SK-MEL-5 (cell line): ENCODE results near the gene MYPN. TPM values are rescaled to one million over a fixed set of nuclear protein-coding genes. Genes with fewer than 3 reads are reported as not detected.
"Not testable (repeated sequence)": the region's sequence is repeated elsewhere in the genome, so short reads cannot be mapped to it uniquely, and the experiment has no call there.

Experiments used
- DNase-seq: peaks from one replicate; pipeline ENCODE4 v3.0.0-alpha.2; 2016; ENCODE audit warnings: low read depth, low spot score
- in situ Hi-C: cut with HindIII; loops from 2 replicates; pipeline ENCODE4 v1.10.0; 2016; ENCODE audit warnings: low sequenced_read_pairs, high pct_unique_total_duplicates, low pct_unique_long_range_greater_than_20kb
- total RNA-seq: library from RNA; depleted of rRNA; stranded (reverse); fragments of >200 nt; shearing (Covaris generic); gene quantifications from 2 replicates; pipeline ENCODE4 v1.2.3, GENCODE V29; 2014

Gene MYPN
- total RNA-seq, 1 experiment from 2014 or later: 0.13 TPM

DNA sequence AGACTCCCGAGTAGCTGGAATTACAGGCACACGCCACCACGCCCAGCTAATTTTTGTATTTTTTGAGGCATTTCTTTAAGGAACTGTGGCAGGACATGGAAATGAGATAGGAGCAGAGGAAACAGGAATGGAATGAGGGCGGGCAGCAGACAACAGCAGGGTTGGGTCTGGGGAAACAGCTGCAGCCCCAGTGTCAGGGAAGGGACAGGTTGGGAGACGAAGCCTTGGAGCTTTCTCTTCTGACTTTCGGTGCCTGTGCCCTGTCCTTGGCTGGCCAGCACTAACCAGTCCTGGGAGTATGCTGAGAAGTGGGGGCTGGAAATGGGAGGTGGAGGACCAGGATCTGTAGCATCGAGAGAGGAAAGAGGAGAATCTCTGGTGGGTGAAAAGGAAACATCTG, 75.3 kb downstream of the MYPN start:
- no peak for DNase-seq
- in situ Hi-C loops: no loop called here

DNA sequence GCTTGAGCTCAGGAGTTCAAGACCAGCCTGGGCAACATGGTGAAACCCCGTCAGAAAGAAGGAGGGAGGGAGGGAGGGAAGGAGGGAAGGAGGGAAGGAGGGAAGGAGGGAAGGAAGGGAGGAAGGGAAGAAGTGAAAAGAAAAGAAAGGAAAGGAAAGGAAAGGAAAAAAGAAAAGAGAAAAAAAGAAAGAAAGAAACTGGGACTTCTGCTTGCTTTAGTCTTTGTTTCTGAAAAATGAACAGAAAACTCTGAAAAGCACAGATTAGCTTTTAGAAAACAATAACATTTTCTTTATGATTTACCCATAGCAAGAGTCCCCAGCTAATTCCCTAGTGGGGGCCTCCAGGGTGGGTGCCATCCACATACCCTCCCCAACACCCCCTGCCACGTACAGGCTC, 75.8 kb downstream of the MYPN start:
- in situ Hi-C loops: no loop called here
- no peak for DNase-seq

DNA sequence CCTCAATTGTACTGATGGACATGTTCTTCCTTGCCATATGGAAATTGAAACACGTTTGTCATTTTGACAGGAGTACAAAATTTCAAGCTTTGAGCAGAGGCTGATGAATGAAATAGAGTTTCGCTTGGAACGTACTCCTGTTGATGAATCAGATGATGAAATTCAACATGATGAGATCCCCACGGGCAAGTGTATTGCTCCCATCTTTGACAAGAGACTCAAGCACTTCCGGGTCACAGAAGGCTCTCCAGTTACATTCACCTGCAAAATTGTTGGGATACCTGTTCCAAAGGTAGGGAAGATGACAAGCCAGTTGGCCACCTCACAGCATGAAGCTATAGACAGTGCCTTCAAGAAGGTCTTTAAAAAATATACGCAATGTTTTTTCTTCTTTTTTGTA, 79.5 kb downstream of the MYPN start:
- in situ Hi-C loops: no loop called here
- no peak for DNase-seq

DNA sequence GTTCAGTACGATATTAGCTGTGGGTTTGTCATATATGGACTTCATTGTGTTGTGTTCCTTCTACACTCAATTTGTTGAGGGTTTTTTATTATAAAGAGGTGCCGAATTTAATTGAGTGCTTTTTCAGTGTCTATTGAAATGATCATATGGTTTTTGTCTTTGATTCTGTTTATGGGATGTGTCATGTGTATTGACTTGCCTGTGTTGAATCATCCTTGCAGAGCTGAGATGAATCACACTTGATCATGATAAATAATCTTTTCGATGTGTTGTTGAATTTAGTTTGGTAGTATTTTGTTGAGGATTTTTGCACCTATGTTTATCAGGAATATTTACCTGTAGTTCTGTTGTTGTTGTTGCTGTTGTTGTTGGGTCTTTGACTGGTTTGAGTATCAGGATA, 82.8 kb downstream of the MYPN start:
- in situ Hi-C loops: no loop called here
- DNase-seq: no peak

DNA sequence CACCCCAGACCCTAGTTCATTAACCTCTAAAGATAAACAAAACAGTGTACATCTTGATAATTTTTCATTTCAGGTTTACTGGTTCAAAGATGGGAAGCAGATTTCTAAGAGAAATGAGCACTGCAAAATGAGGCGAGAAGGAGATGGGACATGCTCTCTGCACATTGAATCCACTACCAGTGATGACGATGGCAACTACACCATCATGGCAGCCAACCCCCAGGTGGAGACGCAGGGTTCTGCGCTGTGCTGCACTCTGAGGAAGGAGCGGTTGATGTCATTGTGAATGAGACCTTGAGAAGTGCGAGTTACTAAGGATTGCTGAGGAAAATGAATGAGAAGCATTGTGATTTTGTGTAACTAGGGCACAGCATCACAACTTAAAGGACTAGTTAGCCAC, 85.0 kb downstream of the MYPN start:
- no peak for DNase-seq
- in situ Hi-C loops: no loop called here

DNA sequence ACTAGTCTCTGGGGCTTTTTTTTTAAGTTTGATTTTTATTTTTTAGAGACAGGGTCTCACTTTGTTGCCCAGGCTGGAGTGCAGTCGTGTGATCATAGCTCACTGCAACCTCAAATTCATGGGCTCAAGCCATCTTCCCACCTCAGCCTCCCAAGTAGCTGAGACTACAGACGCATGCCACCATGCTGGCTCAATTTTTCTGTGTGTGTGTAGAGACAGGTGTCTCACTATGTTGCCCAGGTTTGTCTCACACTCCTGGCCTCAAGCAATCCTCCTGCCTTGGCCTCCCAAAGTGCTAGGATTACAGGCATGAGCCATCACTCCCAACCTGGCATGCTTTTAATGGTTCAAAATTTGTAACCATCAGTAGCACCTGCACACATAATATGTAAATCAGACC, 86.5 kb downstream of the MYPN start:
- DNase-seq, in situ Hi-C loops: not testable (repeated sequence)

DNA sequence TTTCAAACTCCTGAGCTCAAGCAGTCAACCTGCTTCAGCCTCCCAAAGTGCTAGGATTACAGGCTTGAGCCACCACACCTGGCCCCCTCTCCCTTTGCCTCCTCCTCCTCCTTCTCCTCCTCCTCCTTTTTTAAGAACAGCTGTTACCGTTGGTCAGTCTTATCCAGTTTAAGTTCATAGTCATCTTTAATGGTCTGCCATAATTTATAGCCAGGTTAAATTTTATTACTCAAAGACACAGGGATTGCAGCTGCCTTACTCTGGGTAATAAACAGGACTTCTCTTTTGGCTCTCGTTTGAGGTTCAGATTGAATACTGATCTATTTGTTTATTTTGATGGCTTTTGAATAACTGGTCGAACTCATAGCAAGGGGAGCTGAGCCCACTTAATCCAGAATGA, 87.4 kb downstream of the MYPN start:
- DNase-seq: no peak
- in situ Hi-C loops: no loop called here

DNA sequence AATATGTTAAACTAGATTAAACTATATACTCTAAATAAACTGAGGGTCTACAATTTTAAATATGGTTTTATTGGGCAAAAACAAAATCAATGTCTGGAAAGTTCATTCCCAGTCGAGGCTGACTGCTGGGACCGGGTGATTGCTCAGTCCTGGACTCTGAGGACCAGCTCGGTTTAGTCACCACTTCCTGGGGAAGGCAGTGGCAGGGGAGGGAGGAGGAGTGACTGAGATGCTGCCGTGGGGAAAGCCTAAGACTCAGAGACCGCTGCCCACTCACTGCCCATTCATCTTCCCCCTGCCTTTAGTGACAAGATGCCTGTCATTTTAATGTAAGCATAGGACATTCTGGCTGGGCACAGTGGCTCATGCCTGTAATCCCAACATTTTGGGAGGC, 93.7 kb downstream of the MYPN start:
- in situ Hi-C loops: no loop called here
- DNase-seq: no peak

DNA sequence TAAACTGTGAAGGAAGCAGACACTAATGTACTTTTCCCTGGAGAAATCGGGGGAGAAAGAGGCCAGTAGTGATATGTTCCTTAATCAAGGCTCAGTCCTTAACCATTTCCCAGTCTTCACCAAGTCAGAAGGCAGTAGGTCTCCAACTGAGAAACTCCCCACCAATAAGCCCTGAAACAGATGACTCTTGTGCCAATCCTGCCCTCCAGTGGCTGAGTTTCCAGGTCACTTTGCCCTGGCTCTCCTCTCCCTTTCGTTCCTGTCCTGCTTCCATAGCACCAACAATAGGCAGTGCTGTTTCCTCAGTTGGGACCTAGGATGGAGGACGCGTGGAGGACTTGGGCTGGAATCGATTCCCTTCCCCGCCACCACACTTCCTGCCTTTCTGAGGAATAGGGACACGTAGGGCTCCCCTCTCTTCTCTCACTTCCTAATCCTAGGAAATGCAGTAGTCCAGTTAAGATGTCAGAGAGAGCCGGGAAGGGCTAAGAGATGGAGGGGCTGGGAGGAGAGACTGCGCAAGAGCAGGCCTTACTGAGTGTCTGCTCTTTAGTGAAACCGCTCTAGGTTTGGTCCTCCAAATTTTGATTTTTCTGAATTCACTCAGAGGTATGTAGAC, 99.2 kb downstream of the MYPN start:
- DNase-seq: peak; percentile 91
- in situ Hi-C loops: no loop called here

DNA sequence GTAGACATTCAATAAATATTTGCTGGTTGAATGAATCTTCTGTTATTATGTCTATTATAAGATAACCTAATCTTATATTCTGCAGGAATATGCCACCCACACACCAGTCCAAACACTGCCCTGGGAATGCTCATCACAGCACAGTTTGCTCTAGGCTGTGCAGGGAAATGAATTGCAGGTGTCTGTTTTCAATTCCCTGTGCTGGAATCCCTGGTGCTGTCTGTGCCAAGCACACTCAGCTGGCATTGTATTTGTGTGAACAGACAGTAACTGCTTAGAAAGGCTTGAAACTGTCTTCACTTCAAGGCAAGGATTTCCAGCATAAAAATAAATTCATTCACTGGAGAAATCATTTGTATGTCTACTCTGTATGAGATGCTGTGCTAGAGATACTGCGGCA, 102.4 kb downstream of the MYPN start:
- in situ Hi-C loops: no loop called here
- DNase-seq: no peak

DNA sequence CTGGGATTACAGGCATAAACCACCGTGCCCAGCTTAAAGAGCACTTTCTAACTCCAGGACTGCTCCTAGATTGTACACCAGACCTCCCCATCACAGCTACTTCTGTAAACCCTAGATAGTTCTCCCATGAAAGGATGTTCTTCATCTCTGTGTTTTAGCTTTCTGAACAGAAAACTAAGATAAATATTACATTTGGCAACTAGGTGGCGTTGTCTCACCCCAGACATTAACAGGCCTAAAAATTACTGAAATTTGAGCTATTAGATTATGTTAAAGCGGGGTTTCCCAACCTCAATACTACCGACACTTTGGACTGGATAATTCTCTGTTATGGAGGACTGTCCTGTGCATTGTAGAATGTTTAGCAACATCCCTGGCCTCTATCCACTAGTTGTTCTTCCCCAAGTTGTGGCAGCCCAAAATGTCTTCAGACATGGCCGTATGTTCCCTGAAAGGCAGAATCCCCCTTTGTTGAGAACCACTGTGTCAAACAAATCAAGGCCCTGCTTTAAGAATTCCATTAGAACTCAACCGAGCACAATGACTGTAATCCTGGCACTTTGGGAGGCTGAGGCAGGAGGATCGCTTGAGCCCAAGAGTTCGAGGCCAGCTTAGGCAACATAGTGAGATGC, 103.5 kb downstream of the MYPN start:
- DNase-seq: peak; percentile 48
- in situ Hi-C loops: no loop called here

DNA sequence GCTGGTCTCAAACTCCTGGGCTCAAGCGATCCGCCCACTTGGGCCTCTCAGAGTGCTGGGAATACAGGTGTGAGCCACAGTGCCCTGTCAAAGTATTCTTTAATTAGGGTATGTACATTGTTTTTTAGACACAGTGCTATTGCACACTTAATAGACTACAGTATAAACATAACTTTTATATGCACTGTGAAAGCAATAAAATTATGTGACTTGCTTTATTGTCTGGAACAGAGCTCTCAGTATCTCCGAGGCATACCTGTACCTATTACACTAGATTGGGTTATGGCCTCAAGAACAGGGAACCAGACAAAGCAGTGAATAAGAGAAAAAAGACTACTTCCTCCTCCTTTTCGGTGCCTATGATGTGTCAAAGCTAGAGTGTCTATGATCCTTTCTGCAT, 109.5 kb downstream of the MYPN start:
- DNase-seq: no peak
- in situ Hi-C loops: no loop called here

DNA sequence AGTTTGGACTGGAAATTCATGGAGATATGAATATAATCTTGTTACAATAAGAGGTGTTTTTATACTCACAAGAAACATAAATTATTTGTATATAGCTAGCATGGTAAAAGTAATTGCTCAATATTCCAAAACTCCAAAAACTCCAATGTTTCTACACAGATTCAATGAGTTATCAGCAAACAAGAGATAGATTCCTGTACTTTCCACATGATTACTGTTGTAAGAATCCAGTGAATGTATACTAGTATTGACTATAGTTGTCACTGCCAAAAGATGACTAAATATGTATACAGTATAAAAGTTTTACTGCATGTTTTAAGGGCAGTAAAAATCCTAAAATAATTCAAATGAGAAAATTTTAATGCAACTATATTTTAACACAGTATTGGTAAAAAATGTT, 111.9 kb downstream of the MYPN start:
- DNase-seq: no peak
- in situ Hi-C loops: no loop called here

DNA sequence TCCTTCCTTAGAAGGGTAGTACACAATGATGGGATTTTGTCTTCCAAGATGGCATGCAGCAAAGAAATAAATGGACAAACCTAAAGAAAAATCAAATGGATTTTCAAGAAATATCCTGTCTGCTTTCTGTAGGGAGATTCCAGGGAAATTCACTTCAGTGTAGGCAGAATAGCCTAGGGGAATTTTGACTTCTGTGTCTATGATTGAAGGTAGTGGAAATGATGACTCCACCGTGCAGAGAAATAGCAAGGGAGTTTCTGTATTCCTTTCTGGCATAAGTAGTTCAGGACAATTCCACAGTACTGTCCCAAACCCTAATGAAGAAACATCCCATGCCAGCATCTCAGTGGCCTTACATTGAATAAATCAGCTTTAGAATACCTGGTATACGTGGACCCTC, 113.1 kb downstream of the MYPN start:
- in situ Hi-C loops: no loop called here
- DNase-seq: no peak

DNA sequence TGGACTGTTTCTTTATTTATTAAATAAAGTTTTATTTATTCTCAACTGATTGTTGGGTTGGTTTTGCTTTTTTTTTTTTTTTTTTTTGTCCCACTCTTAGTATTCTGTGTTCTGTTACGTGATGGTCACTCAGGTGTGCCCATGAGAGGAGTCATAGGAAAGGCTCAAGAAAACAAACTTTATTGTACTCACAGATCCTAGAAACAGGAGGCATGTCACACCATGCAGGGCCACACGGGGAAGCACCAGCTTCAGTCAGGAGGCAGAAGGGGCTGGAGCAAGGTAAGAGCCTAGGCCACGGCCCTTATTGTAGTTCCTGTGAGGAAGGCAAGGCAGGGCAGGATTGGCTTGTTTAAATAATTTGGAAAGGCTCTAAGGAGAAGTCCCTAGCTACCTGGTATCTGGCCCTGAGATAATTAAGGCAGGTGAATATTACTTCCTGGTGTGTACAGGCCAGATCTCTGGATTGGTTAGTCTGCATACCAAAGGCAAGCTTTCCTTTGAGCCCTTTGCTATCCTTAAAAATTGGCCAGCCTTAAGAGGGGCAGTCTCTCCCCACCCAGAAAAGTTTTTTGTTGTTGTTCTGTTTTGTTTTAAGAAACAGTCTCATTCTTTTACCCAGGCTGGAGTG, 114.4 kb downstream of the MYPN start:
- in situ Hi-C loops: no loop called here
- DNase-seq: peak; percentile 25

DNA sequence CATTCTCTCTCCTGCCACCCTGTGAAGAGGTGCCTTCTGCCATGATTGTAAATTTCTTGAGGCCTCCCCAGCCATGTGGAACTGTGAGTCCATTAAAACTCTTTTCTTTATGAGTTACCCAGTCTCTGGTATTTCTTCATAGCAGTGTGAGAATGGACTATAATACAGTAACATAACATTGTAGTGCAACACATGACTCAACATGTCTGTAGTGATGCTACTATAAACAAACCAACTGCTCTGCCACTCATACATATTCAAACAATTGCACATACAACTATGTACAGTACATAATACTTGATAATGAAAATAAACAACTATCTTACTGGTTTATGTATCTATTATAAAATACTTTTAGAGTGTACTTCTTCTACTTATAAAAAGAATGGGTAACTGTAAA, 115.5 kb downstream of the MYPN start:
- no peak for DNase-seq
- in situ Hi-C loops: no loop called here

DNA sequence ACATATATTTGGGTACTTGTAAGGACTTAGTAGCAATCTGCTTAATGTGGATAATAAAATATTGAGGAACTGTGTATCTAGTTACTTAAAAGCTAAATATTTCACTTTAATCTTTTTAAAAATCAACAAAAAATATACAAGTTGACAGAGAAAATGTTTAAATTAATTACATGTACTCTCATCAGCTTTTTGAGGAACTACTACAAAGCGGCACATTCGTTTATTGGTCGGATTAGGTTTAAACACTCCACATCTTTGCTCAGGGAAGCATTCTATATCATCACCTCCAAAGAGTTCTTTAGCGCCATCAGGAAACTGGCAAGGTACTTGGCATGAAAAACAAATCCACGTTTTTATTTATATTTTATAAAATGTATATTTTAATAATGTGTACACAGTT, 121.0 kb downstream of the MYPN start:
- in situ Hi-C loops: no loop called here
- DNase-seq: no peak

DNA sequence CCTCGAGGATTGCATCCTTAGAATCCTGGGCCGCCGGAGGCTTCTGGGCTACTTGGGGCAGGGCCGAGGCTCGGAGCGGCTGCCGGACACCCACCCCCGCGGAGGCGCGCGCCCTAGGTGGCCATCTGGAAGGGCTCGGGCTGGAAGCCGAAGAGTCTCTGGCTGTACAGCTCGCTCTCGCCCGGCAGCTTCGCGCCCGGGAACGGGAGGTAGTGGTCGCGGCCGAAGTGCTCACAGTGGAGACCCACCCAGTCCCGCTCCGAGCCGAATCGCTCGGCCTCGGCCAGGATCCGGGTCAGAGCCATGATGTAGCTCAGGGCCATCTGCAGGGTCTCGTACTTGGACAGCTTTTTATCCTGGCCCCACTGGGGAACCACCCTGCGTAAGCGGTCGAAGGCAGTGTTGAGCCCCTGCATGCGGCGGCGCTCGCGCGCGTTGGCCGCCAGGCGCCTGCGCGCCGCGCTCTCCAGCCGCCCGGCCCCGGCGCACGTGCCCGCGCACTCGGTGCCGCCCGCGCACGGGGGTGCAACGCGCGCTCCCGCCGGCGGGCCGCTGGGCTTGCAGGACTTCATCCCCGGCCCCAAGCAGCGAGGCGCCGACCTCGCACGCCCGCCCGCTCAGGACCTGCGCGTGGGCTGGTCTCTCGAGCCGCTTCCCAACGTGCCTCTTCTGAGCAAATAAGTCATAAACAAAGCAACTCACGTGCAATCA, 122.0 kb downstream of the MYPN start:
- peak; percentile 71 for DNase-seq
- in situ Hi-C loops: no loop called here

DNA sequence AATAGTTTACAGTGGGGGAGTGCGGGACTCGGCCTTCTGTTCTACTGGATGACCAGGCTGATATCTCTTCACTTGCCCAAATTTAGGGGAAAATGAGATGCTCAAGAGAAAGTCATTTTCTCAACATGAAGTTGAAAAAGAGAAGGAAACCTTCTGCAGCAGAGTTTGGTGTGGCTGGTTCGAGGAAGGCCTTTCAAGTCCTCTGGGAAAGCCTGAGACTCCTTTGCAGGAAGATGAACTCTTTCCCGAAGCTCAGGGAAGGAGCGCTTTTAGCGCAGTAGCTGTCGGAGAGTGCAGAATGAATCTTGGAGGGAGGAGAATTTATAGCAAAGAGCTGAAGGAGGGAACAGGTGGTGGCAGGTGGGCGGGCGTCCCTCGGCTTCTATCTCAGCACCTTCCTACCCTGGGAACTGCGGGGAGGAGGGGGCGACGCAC, 122.5 kb downstream of the MYPN start, which contains the start of gene ATOH7:
Gene ATOH7, minus strand, starts transcription at position 297 of the 435 bp plus-strand sequence. CDS start 436 bp downstream, outside the sequence.
- no peak for DNase-seq
- in situ Hi-C loops: no loop called here
